ENCODE results near the gene APBA2.

APBA2 gene

GRCh38 chr15:28981921-28982320 lies 96.1 kb downstream of the APBA2 start:
- no peaks in the 10 kb centered on the region for H3K4me1 ChIP-seq (ENCODE audit: insufficient read depth, low read length, severe bottlenecking)
- no peaks in the 10 kb centered on the region for H3K9me3 ChIP-seq (ENCODE audit: low read length)
- H3K9me2 ChIP-seq (ENCODE audit: low read depth, low read length), result no peaks in the 10 kb centered on the region
- no peak overlapping the region for H2AFZ ChIP-seq (ENCODE audit: low read length)
- no peaks in the 10 kb centered on the region for H3K79me2 ChIP-seq (ENCODE audit: insufficient read depth, low read length)
- H4K20me1 ChIP-seq (ENCODE audit: insufficient read depth, low read length), result no peaks in the 10 kb centered on the region
- TF ChIP-seq CTCF (IDR thresholded peaks at IDR 0.05; ENCODE audit: low read length) (no peak), EZH2 (IDR thresholded peaks at IDR 0.05; ENCODE audit: borderline replicate concordance, low read length) (no peak)
- H3K4me3 ChIP-seq (ENCODE audit: low read depth, low read length, poor library complexity, severe bottlenecking), result no peak overlapping the region
- no peaks in the 10 kb centered on the region for H3F3A ChIP-seq (ENCODE audit: insufficient read depth, low read length)
- H3K36me3 ChIP-seq (ENCODE audit: insufficient read depth, low read length), result no peaks in the 10 kb centered on the region
- H3K27me3 ChIP-seq (ENCODE audit: insufficient read depth, low read length), result no peaks in the 10 kb centered on the region
- H3K27ac ChIP-seq (ENCODE audit: low read depth, low read length, poor library complexity, severe bottlenecking), result no peak overlapping the region
- H3K4me2 ChIP-seq (ENCODE audit: low read length), result no peak overlapping the region
- H3K9ac ChIP-seq (ENCODE audit: low read length), result no peak overlapping the region

DNA sequence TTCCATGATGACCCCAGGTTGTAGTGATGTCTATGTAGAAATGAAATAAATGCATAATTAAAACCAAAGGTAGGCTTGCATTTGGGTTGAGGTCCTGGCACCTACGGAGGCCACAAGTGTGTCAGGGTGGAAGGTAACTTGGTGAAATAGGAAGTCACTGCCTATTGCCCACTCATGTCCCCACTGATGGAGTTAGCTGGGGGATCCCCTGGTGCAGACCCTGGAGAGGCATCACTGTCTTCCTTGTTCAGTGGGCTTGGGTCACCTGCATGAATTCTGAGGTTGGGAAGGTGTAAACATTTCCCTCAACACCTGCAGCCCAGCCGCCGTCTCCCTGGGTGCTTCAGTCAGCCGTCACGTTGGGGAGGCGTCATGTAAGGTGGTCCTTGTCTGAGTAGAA lies 97.1 kb downstream of the APBA2 start:
- Histone ChIP-seq H3K4me3 (ENCODE audit: low read depth, low read length, poor library complexity, severe bottlenecking) (no peak overlapping the region), H2AFZ (ENCODE audit: low read length) (no peak overlapping the region), H3K27ac (ENCODE audit: low read depth, low read length, poor library complexity, severe bottlenecking) (no peak overlapping the region), H3K4me1 (ENCODE audit: insufficient read depth, low read length, severe bottlenecking) (no peaks in the 10 kb centered on the region), H3K9ac (ENCODE audit: low read length) (no peak overlapping the region), H3K4me2 (ENCODE audit: low read length) (no peak overlapping the region), H3K79me2 (ENCODE audit: insufficient read depth, low read length) (no peaks in the 10 kb centered on the region), H3F3A (ENCODE audit: insufficient read depth, low read length) (no peaks in the 10 kb centered on the region), H3K9me2 (ENCODE audit: low read depth, low read length) (no peaks in the 10 kb centered on the region), H3K27me3 (ENCODE audit: insufficient read depth, low read length) (no peaks in the 10 kb centered on the region), H3K36me3 (ENCODE audit: insufficient read depth, low read length) (no peaks in the 10 kb centered on the region), H3K9me3 (ENCODE audit: low read length) (no peaks in the 10 kb centered on the region), H4K20me1 (ENCODE audit: insufficient read depth, low read length) (no peaks in the 10 kb centered on the region)
- TF ChIP-seq EZH2 (IDR thresholded peaks at IDR 0.05; ENCODE audit: borderline replicate concordance, low read length) (no peak), CTCF (IDR thresholded peaks at IDR 0.05; ENCODE audit: low read length) (no peak)

DNA sequence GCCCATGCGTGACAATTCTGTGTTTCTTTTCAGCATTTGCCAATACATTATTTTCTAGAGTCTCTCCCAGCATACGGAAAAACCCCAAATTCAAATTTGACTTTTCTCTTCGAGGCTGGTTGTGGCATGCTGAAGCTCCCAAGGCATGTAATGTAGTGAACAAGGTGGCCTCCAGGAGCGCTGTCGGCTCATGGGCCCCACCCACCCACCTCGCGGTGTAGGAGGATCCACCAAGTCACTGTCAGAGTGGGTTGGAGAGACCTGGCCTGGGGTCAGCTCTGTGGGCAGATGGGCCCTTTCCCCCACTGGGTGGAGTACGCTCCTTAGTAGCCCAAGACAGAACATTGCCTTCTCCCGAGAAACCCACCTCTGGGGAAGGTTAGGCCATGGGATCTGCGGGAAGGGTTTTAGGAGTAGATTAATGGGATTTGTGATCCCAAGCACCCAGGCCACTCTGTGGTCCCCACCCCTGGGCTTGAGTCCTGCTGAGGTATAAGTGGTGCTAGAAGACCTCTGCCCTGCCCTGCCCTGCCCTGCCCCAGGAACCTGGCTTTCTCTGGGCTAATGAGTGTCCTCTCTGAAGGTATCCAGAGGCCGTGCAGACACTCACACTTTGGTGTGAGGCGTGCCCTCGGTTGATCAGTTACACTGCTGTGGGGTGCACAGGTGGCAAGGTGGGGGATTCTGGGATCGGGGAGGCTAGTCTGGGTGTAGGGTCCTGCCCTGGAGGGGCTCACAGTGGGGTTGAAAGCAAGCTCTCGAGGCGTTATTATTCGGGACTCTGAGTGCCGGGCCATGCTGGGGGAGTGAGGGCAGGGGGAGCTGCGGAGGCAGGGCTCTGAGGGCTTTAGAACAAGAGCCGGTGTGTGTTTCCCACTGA lies 97.9 kb downstream of the APBA2 start:
- H3K79me2 ChIP-seq (ENCODE audit: insufficient read depth, low read length), result no peaks in the 10 kb centered on the region
- no peak overlapping the region for H3K9ac ChIP-seq (ENCODE audit: low read length)
- no peaks in the 10 kb centered on the region for H3K9me2 ChIP-seq (ENCODE audit: low read depth, low read length)
- H3K4me1 ChIP-seq (ENCODE audit: insufficient read depth, low read length, severe bottlenecking), result no peaks in the 10 kb centered on the region
- no peak overlapping the region for H3K4me2 ChIP-seq (ENCODE audit: low read length)
- no peaks in the 10 kb centered on the region for H3F3A ChIP-seq (ENCODE audit: insufficient read depth, low read length)
- no peaks in the 10 kb centered on the region for H3K27me3 ChIP-seq (ENCODE audit: insufficient read depth, low read length)
- H4K20me1 ChIP-seq (ENCODE audit: insufficient read depth, low read length), result no peaks in the 10 kb centered on the region
- no peaks in the 10 kb centered on the region for H3K9me3 ChIP-seq (ENCODE audit: low read length)
- no peak overlapping the region for H3K27ac ChIP-seq (ENCODE audit: low read depth, low read length, poor library complexity, severe bottlenecking)
- no peak overlapping the region for H2AFZ ChIP-seq (ENCODE audit: low read length)
- no peak overlapping the region for H3K4me3 ChIP-seq (ENCODE audit: low read depth, low read length, poor library complexity, severe bottlenecking)
- TF ChIP-seq CTCF (IDR thresholded peaks at IDR 0.05; ENCODE audit: low read length) (peak; percentile 50), EZH2 (IDR thresholded peaks at IDR 0.05; ENCODE audit: borderline replicate concordance, low read length) (no peak)
- H3K36me3 ChIP-seq (ENCODE audit: insufficient read depth, low read length), result no peaks in the 10 kb centered on the region

All from OCI-LY1 (cell line).